K562 (cell line): ENCODE data around the gene EXOG. TPM values are rescaled to one million over a fixed set of nuclear protein-coding genes. Genes with fewer than 3 reads are reported as not detected.

Experiments used
- ATAC-seq: fragments of 200-7000 bp; cut with Tn5 transposase; 3 replicates; pipeline ENCODE4 v1.9.1; 2020; ENCODE audit warnings: moderate library complexity
- BruUV-seq: library from RNA; stranded (reverse); fragments of 400-500 nt; replicated peaks from 2 replicates; lab custom pipeline; 2021; lab: Mats Ljungman, UMichigan
- CTCF ChIA-PET: fragments of 300-600 bp; formaldehyde crosslinking; extraction: SDS; loops from one replicate; lab custom pipeline; 2021; ENCODE audit warnings: low intra/inter-chr PET ratio; lab: Yijun Ruan, JAX
- POLR2A ChIA-PET: fragments of 300-600, 350-650 bp; sonication (Branson Sonifier 250); formaldehyde crosslinking; extraction: SDS; loops from one replicate; lab custom pipeline; 2021; ENCODE audit warnings: antibody characterized with exemption, inconsistent platforms; lab: Yijun Ruan, JAX
- DNase-seq, 4 experiments: peaks; one replicate each; pipeline versions ENCODE4 v3.0.0 to v3.0.0-alpha.2; 2011 to 2018; ENCODE audit warnings: low spot score in 3 of 4, mixed read lengths in 3 of 4; ENCODE audit errors: extremely low read depth in 1 of 4
- FAIRE-seq: peaks from 2 replicates; lab custom pipeline; 2011; peaks lifted over from hg19 to GRCh38; lab: Jason Lieb, UNC
- H2AFZ ChIP-seq: 2 replicates; pipeline ENCODE4 v1.6.0; 2011; ENCODE audit warnings: low read depth, low read length, control low read depth, inconsistent platforms
- H3K27ac ChIP-seq: fragments of 200-600 bp; 3 replicates; pipeline ENCODE4 v1.8.0; 2011; ENCODE audit warnings: low read depth, mild to moderate bottlenecking, control low read depth, inconsistent platforms, low read length, moderate library complexity, mixed read lengths; ENCODE audit errors: extremely low read depth
- H3K27me3 ChIP-seq, 2 experiments: fragments of 300-600 bp in 1 of 2; 2 replicates in 1 of 2; 3 replicates in 1 of 2; pipeline versions ENCODE4 v1.6.0 to v1.8.0; 2011; ENCODE audit warnings: inconsistent platforms in 2 of 2, low read length in 2 of 2, mild to moderate bottlenecking in 1 of 2, mixed read lengths in 1 of 2, moderate library complexity in 1 of 2; ENCODE audit not compliant: control insufficient read depth in 2 of 2, insufficient read depth in 2 of 2
- H3K36me3 ChIP-seq: fragments of 300-600 bp; 3 replicates; pipeline ENCODE4 v1.8.0; 2011; ENCODE audit warnings: mild to moderate bottlenecking, low read length, inconsistent platforms; ENCODE audit not compliant: control insufficient read depth, insufficient read depth
- H3K4me1 ChIP-seq, 2 experiments: fragments of 200-600 bp in 1 of 2; replicated peaks in 1 of 2; 2 replicates in 1 of 2; 3 replicates in 1 of 2; pipeline versions ENCODE4 v1.5.1 to v1.8.0; 2011; ENCODE audit warnings: inconsistent platforms in 2 of 2, low read length in 2 of 2, mild to moderate bottlenecking in 1 of 2, mixed read lengths in 1 of 2, moderate library complexity in 1 of 2; ENCODE audit not compliant: control insufficient read depth in 2 of 2, insufficient read depth in 2 of 2
- H3K4me2 ChIP-seq: 2 replicates; pipeline ENCODE4 v1.6.1; 2011; ENCODE audit warnings: low read length, control low read depth, inconsistent platforms, mixed read lengths; ENCODE audit not compliant: insufficient read depth
- H3K4me3 ChIP-seq: fragments of 200-600 bp; sonication (generic), shearing (Covaris generic); 2 replicates; pipeline ENCODE4 v1.5.1; 2016; ENCODE audit warnings: control low read depth, inconsistent platforms
- H3K79me2 ChIP-seq: fragments of 200-600 bp; 3 replicates; pipeline ENCODE4 v1.8.0; 2011; ENCODE audit warnings: low read length, inconsistent platforms; ENCODE audit not compliant: control insufficient read depth, insufficient read depth
- H3K9ac ChIP-seq, 2 experiments: 2 replicates each; pipeline versions ENCODE4 v1.6.0 to v1.6.1; 2011; ENCODE audit warnings: low read depth in 2 of 2, low read length in 2 of 2, control low read depth in 1 of 2, inconsistent platforms in 1 of 2, mild to moderate bottlenecking in 1 of 2, mixed read lengths in 1 of 2; ENCODE audit not compliant: insufficient read depth in 1 of 2
- H3K9me1 ChIP-seq: one replicate; pipeline ENCODE4 v1.6.0; 2011; ENCODE audit warnings: inconsistent platforms, mild to moderate bottlenecking, low read length, moderate library complexity; ENCODE audit not compliant: control insufficient read depth, insufficient read depth
- H3K9me3 ChIP-seq: replicated peaks from 2 replicates; pipeline ENCODE4 v1.5.1; 2011; ENCODE audit warnings: low read depth, low read length, inconsistent platforms; ENCODE audit not compliant: control insufficient read depth, insufficient read depth
- H4K20me1 ChIP-seq: replicated peaks from 2 replicates; pipeline ENCODE4 v1.6.1; 2011; ENCODE audit warnings: low read length, inconsistent platforms, mixed read lengths; ENCODE audit not compliant: control insufficient read depth, insufficient read depth
- CBFA2T3 ChIP-seq: fragments of 450-650 bp; IDR thresholded peaks from 2 replicates; pipeline ENCODE4 v1.6.1; 2017
- CHD2 ChIP-seq: IDR thresholded peaks from 2 replicates; pipeline ENCODE4 v1.6.1; 2011; ENCODE audit warnings: low read depth, low read length
- CXXC5 ChIP-seq: fragments of 250-450 bp; sonication (Bioruptor Pico); IDR thresholded peaks from 2 replicates; pipeline ENCODE4 v1.8.0; 2022; ENCODE audit warnings: inconsistent platforms, mild to moderate bottlenecking, moderate library complexity
- ETV5 ChIP-seq: sonication (generic); formaldehyde crosslinking; IDR thresholded peaks from 2 replicates; pipeline ENCODE4 v1.4.0; 2020; ENCODE audit warnings: low read depth, mild to moderate bottlenecking, missing genetic modification reagents
- HDAC6 ChIP-seq: IDR thresholded peaks from 2 replicates; pipeline ENCODE4 v1.6.1; 2012; ENCODE audit warnings: low read depth, mild to moderate bottlenecking, control low read depth, inconsistent platforms, low read length, moderate library complexity
- HMG20A ChIP-seq: fragments of 450-650 bp; formaldehyde crosslinking; conservative IDR thresholded peaks from 2 replicates; pipeline ENCODE4 v1.4.0; 2020; ENCODE audit warnings: mild to moderate bottlenecking, mixed read lengths
- HNRNPH1 ChIP-seq: fragments of 200-400 bp; formaldehyde crosslinking; optimal IDR thresholded peaks from 2 replicates; pipeline ENCODE3; 2017; ENCODE audit warnings: low read depth, mild to moderate bottlenecking, low read length, moderate library complexity
- MTA3 ChIP-seq: fragments of 450-650 bp; formaldehyde crosslinking; IDR thresholded peaks from 2 replicates; pipeline ENCODE4 v1.6.1; 2017; ENCODE audit warnings: mild to moderate bottlenecking, borderline replicate concordance
- POLR2AphosphoS2 ChIP-seq: IDR thresholded peaks from 2 replicates; pipeline ENCODE4 v1.6.1; 2012; ENCODE audit warnings: low read length, improper control_type of control experiment
- POLR3A ChIP-seq: IDR thresholded peaks from 2 replicates; pipeline ENCODE4 v1.6.1; 2011; ENCODE audit warnings: borderline replicate concordance, mild to moderate bottlenecking, moderate library complexity; ENCODE audit not compliant: insufficient read length, insufficient read depth; ENCODE audit errors: extremely low read depth
- RUNX1 ChIP-seq: sonication (generic); IDR thresholded peaks from 2 replicates; pipeline ENCODE4 v1.6.1; 2016; ENCODE audit warnings: antibody characterized with exemption, low read depth
- SMARCA5 ChIP-seq: fragments of 450-650 bp; IDR thresholded peaks from 2 replicates; pipeline ENCODE4 v1.6.1; 2016
- SOX6 ChIP-seq: fragments of 450-650 bp; IDR thresholded peaks from 2 replicates; pipeline ENCODE4 v1.6.1; 2014; ENCODE audit warnings: mild to moderate bottlenecking
- TEAD4 ChIP-seq, 2 experiments: sonication (generic) in 1 of 2; formaldehyde crosslinking in 1 of 2; IDR thresholded peaks; 2 replicates each; pipeline versions ENCODE4 v1.6.1 to v1.8.0; 2012 to 2022; ENCODE audit warnings: borderline replicate concordance in 1 of 2, inconsistent platforms in 1 of 2, low read length in 1 of 2, mild to moderate bottlenecking in 1 of 2, missing genetic modification reagents in 1 of 2
- ZBTB5 ChIP-seq: fragments of 450-650 bp; IDR thresholded peaks from 2 replicates; pipeline ENCODE4 v1.6.1; 2017; ENCODE audit warnings: antibody characterized with exemption
- ZBTB7A ChIP-seq: IDR thresholded peaks from 2 replicates; pipeline ENCODE4 v1.6.1; 2011; ENCODE audit warnings: low read depth, mild to moderate bottlenecking, low read length, moderate library complexity, borderline replicate concordance; ENCODE audit not compliant: control insufficient read depth
- ZC3H11A ChIP-seq: IDR thresholded peaks from 2 replicates; pipeline ENCODE4 v1.6.1; 2012; ENCODE audit warnings: low read depth, low read length, improper control_type of control experiment
- ZNF217 ChIP-seq: sonication (generic); formaldehyde crosslinking; IDR thresholded peaks from 2 replicates; pipeline ENCODE4 v1.8.0; 2022; ENCODE audit warnings: mild to moderate bottlenecking, missing genetic modification reagents
- ZNF717 ChIP-seq: fragments of 250-450 bp; sonication (Bioruptor Pico); IDR thresholded peaks from 2 replicates; pipeline ENCODE4 v1.5.0; 2021
- WGBS: fragments of 100-300 bp; shearing (Covaris generic); methylation state at CpG from one replicate; pipeline ENCODE4 v1.1.6; 2016; ENCODE audit warnings: low coverage, mixed read lengths; ENCODE audit not compliant: insufficient coverage; ENCODE audit errors: missing lambda C conversion rate; 5-methylcytosine and 5-hydroxymethylcytosine counted together
- in situ Hi-C: fragments of 300-500 bp; cut with MboI; formaldehyde crosslinking; loops from 4 replicates; pipeline ENCODE4 v1.15.0; 2018; ENCODE audit warnings: inconsistent platforms, mixed read lengths
- intact Hi-C: fragments of 100-400 bp; cut with micrococcal nuclease; formaldehyde crosslinking; loops from 2 replicates; pipeline ENCODE4 v1.14.2; 2022
- polyA plus RNA-seq, 8 experiments: library from polyadenylated mRNA; depleted of rRNA in 4 of 8; stranded (reverse) in 5 of 8; unstranded in 3 of 8; fragments of >200 nt; fragmentation: Nextera tagmentation in 2 of 8; fragmentation: Illumina TruSeq in 1 of 8; extraction: Ambion mirVana in 2 of 8; extraction: Trizol in 1 of 8; gene quantifications; 2 replicates each; pipeline versions ENCODE4 v1.2.1 to v1.2.3, GENCODE V29; 2011 to 2014; ENCODE audit warnings: inconsistent platforms in 1 of 8, missing spikeins in 1 of 8
- total RNA-seq, 7 experiments: library from RNA; depleted of rRNA in 6 of 7; stranded (reverse); fragments of >200 nt in 6 of 7; fragmentation: Illumina TruSeq in 2 of 7; extraction: Trizol in 2 of 7; gene quantifications; 2 replicates each; pipeline versions ENCODE4 v1.2.1 to v1.2.3, GENCODE V29; 2011 to 2021; ENCODE audit warnings: low replicate concordance in 1 of 7

Gene EXOG
- total and polyA plus RNA-seq, 9 of the 15 experiments (the other 6 are each of a cell fraction or from before 2014, with no cell fraction given): 10.8 to 21.7 (median 14.8) TPM

GRCh38 chr3:38453075-38453912 is 42.8 kb upstream of the EXOG start, which contains the start of gene ACVR2B:
Gene ACVR2B, plus strand, starts transcription at chr3:38453890. Its CDS starts 433 bp downstream, at chr3:38454323.
- Histone ChIP-seq H3K27me3 (no peaks in the 10 kb centered on the region), H3K4me1 (peaks cover 27 to 30% of the 10 kb centered on the region in 2 experiments), H3K36me3 (no peaks in the 10 kb centered on the region), H3K79me2 (peaks cover 39% of the 10 kb centered on the region), H3K9me1 (peaks cover 5% of the 10 kb centered on the region), H3K9ac (peak within 1 kb of the TSS; percentile 92 to 98), H4K20me1 (peaks cover 21% of the 10 kb centered on the region), H3K4me3 (peak within 1 kb of the TSS; percentile 72), H2AFZ (peak within 1 kb of the TSS; percentile 91), H3K27ac (peak within 1 kb of the TSS; percentile 92), H3K4me2 (peak within 1 kb of the TSS; percentile 89), H3K9me3 (no peaks in the 10 kb centered on the region)
- ChIA-PET POLR2A (interaction anchor here (1.4 to 1.5 kb wide), 2 partner anchors 9 to 13 kb away, joined by 3 read pairs; no protein-coding TSS in a partner anchor), CTCF (no interaction called here)
- no peak for FAIRE-seq
- peak; percentile 82 for ATAC-seq
- 4% methylated on average over 32 of the region's 48 CpGs for WGBS
- peak; percentile 93 to 99 (median 98) for DNase-seq
- intact Hi-C loops (loop anchor here (5.0 kb wide), 1 partner anchor 106 kb away; the partner anchor contains the start of gene XYLB), in situ Hi-C loops (no loop called here)
- TSS peak; percentile 51 for BruUV-seq
- TF ChIP-seq SMARCA5 (0 out of 2 replicates have a peak, but pooled peaks have one; percentile 68), ETV5 (CRISPR knock-in tag) (no peak), ZBTB5 (no peak), HNRNPH1 (no peak), CXXC5 (CRISPR knock-in tag) (0 out of 2 replicates have a peak, but pooled peaks have one; percentile 7), POLR3A (no peak), CHD2 (peak; percentile 47; the same call in 1 of the 2 replicates), POLR2AphosphoS2 (0 out of 2 replicates have a peak, but pooled peaks have one; percentile 41), ZNF217 (CRISPR knock-in tag) (no peak), ZBTB7A (peak; percentile 73; the same call in 1 of the 2 replicates), TEAD4 (IDR thresholded peaks at IDR 0.05; ENCODE audit: low read length) (no peak), TEAD4 (CRISPR knock-in tag; IDR thresholded peaks at IDR 0.05; ENCODE audit: borderline replicate concordance) (no peak), SOX6 (no peak), ZC3H11A (no peak), HDAC6 (no peak), RUNX1 (no peak), CBFA2T3 (peak; percentile 44), HMG20A (CRISPR knock-in tag) (no peak), ZNF717 (CRISPR knock-in tag) (no peak), MTA3 (0 out of 2 replicates have a peak, but pooled peaks have one; percentile 36)
